Measurements from ENCODE around the gene JAG2.

The JAG2 gene

DNA sequence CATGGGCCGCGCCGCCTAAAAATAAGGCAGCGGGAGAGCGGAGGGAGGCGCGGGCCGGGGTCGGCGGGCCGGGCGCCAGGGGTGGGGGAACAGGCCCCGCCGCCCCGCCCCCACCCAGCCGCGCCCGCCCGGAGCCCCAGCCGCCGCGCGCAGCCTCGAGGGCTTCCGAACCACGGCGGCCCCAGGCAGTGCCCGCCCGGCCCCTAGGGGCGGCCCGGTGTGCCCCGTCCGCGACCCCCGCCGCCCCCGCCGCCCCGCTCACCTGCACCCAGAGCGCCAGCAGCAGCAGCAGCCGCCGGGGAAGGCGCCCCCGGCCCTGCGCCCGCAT lies 519 bp downstream of the JAG2 start:
- TF ChIP-seq TAF1 (IDR thresholded peaks at IDR 0.05; ENCODE audit: low read depth, low read length) (no peak), SPI1 (IDR thresholded peaks at IDR 0.05; ENCODE audit: low read depth, low read length) (no peak), POLR2A (IDR thresholded peaks at IDR 0.05; ENCODE audit: low read depth, low read length) (no peak), POLR2AphosphoS5 (IDR thresholded peaks at IDR 0.05; ENCODE audit: low read depth, low read length) (no peak), POU2F2 (IDR thresholded peaks at IDR 0.05; ENCODE audit: low read depth, low read length) (no peak), PAX5 (IDR thresholded peaks at IDR 0.05; ENCODE audit: insufficient read depth, low read length, severe bottlenecking) (no peak)
- DNase-seq (ENCODE audit: insufficient read length, low spot score) (no peak), FAIRE-seq (no peak)

DNA sequence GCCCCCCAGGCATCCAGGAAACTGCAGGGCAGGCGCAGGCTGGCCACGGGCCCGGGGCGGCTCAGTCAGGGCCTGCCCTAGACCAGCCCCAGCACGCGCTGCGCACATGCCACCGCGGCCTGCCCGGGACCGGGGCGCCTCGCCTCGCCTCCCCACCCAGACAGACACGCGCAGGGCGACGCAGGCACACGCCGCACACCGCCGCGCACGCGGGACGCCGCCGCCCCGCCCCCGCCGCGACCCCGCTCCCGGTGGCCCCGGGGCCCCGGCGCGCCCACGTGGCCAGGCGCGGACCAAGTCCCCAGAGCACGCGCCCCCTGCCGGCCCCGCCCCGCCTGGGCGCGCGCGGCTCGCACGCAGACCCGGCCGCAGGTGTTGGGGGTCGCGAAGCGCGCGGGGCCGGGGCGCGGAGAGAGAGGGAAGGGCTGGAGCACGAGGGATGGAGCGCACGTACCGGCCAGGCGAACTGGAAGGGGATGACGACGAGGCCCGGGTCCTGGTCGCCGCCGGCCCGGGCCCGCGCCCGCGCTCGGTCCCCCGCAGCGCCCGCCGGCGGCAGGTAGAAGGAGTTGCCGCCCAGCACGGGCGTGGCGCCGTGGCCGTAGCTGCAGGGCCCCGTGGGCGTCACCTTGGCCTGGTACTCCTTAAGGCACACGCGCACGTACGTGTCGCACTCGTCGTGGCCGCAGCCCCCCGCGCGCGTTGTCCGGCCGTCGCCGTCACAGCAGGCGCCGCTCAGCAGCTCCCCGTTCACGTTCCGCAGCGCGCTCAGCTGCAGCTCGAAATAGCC lies 1.1 kb downstream of the JAG2 start:
- FAIRE-seq (peak; percentile 60), DNase-seq (ENCODE audit: insufficient read length, low spot score) (no peak)

DNA sequence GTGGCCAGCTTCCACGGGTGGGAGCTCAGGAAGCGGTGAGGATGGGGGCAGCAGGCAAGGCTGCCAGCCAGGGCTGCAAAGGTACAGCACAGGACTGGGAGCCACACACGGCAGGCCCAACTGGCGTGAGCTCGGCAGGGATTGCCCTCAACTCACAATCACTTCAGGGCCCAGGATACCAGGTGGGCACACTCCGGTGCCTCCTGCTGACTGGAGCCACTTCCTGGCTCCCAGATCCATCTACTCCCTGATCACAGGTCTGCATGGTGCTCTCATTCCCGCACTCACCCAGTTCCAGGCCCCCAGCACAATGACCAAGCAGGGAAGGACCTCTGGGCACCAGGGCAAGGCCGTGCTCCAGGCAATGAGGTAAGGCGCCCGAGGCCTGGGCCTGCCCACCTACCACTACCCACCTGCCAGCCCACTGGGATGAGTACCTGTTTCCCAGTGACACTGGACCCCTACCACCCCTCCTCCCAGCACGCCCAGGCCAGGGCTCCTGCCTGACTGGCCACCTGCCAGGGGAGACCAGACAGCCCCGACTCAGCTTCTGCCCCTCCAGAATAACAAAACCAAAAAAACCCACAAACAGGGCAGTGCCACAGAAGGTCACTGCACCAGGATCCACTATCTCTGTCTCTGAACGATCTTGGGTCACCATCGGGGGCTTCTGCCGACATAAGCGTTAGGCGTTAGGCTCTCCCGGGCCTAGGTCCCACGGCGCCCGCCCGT lies 1.8 kb downstream of the JAG2 start:
- DNase-seq (ENCODE audit: insufficient read length, low spot score) = no peak
- TF ChIP-seq SPI1 (IDR thresholded peaks at IDR 0.05; ENCODE audit: low read depth, low read length) = no peak
- TF ChIP-seq POU2F2 (IDR thresholded peaks at IDR 0.05; ENCODE audit: low read depth, low read length) = no peak
- TF ChIP-seq TAF1 (IDR thresholded peaks at IDR 0.05; ENCODE audit: low read depth, low read length) = no peak
- no peak for TF ChIP-seq POLR2A (IDR thresholded peaks at IDR 0.05; ENCODE audit: low read depth, low read length)
- TF ChIP-seq PAX5 (IDR thresholded peaks at IDR 0.05; ENCODE audit: insufficient read depth, low read length, severe bottlenecking) = no peak
- TF ChIP-seq POLR2AphosphoS5 (IDR thresholded peaks at IDR 0.05; ENCODE audit: low read depth, low read length) = no peak
- FAIRE-seq = no peak

More for the DNA sequence above, 1.1 kb downstream of the JAG2 start:
- TF ChIP-seq PAX5 (IDR thresholded peaks at IDR 0.05; ENCODE audit: insufficient read depth, low read length, severe bottlenecking) = no peak
- no peak for TF ChIP-seq POLR2A (IDR thresholded peaks at IDR 0.05; ENCODE audit: low read depth, low read length)
- TF ChIP-seq SPI1 (IDR thresholded peaks at IDR 0.05; ENCODE audit: low read depth, low read length) = no peak
- no peak for TF ChIP-seq POLR2AphosphoS5 (IDR thresholded peaks at IDR 0.05; ENCODE audit: low read depth, low read length)

DNA sequence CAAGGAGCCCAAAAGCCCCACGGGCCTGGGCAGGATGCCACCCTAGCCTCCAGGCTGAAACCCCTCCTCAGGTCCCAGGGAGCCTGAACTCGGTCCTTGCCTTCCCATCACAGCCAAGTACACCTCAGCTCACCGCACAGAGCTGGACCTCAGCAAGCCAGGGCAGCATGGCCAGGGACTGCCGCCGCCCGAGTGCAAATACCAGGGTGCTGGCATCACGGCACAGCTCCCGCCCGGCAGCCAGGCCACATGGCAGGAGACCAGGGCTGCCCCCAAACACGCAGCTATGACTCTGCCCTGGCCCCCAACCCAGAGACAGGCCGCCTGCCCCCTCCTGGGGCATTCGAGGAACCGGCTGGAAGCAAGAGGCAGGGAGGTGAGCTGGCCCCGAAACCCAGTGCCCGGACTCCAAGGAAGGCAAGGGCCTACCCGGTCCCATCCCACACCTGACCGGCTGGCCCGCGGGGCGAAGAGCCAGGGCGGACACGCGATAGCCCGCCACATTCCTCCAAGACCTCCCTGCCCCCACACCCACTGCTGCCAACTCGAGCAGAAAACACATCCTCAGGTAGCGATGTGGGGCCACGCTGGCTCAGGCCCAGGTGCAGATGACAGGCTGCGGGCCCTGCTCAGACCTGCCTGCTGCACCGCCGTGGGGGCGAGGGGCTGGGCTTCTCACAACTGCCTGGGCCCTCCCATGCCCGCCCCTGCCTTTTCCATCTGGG lies 2.7 kb downstream of the JAG2 start:
- FAIRE-seq = no peak
- no peak for DNase-seq (ENCODE audit: insufficient read length, low spot score)
- TF ChIP-seq POLR2AphosphoS5 (IDR thresholded peaks at IDR 0.05; ENCODE audit: low read depth, low read length) = no peak
- no peak for TF ChIP-seq PAX5 (IDR thresholded peaks at IDR 0.05; ENCODE audit: insufficient read depth, low read length, severe bottlenecking)
- no peak for TF ChIP-seq POU2F2 (IDR thresholded peaks at IDR 0.05; ENCODE audit: low read depth, low read length)
- no peak for TF ChIP-seq POLR2A (IDR thresholded peaks at IDR 0.05; ENCODE audit: low read depth, low read length)
- TF ChIP-seq TAF1 (IDR thresholded peaks at IDR 0.05; ENCODE audit: low read depth, low read length) = no peak

DNA sequence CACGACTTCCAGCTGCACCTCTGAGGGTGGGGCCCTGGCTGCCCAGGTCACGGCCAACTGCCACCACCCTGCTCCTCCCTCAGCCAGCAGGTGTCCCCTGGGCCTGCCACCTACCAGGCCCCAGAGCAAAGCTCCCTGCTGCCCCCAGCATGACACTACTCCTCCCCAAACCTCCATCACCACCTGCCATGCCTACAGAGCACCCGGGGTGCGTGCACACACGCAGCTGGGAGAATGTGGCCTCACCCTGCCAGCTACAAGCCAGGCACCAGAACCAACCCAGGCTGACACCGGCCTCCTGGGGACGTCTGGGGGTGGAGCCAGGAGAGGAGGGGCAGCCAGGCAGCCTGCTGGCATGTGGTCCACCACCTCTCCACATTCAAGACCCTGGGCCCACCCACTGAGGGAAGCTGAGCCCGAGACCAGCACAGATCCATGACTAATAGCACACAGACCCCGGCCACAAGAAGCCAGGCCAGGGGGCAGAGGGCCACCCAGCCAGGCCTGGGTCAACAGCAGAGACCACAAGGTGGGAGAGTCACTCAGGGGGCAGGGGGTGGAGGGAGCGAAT lies 3.4 kb downstream of the JAG2 start:
- DNase-seq (ENCODE audit: insufficient read length, low spot score) = no peak
- TF ChIP-seq POLR2A (IDR thresholded peaks at IDR 0.05; ENCODE audit: low read depth, low read length) = no peak
- no peak for TF ChIP-seq PAX5 (IDR thresholded peaks at IDR 0.05; ENCODE audit: insufficient read depth, low read length, severe bottlenecking)
- TF ChIP-seq POLR2AphosphoS5 (IDR thresholded peaks at IDR 0.05; ENCODE audit: low read depth, low read length) = no peak
- no peak for TF ChIP-seq SPI1 (IDR thresholded peaks at IDR 0.05; ENCODE audit: low read depth, low read length)
- no peak for TF ChIP-seq TAF1 (IDR thresholded peaks at IDR 0.05; ENCODE audit: low read depth, low read length)
- no peak for TF ChIP-seq POU2F2 (IDR thresholded peaks at IDR 0.05; ENCODE audit: low read depth, low read length)
- FAIRE-seq = no peak

DNA sequence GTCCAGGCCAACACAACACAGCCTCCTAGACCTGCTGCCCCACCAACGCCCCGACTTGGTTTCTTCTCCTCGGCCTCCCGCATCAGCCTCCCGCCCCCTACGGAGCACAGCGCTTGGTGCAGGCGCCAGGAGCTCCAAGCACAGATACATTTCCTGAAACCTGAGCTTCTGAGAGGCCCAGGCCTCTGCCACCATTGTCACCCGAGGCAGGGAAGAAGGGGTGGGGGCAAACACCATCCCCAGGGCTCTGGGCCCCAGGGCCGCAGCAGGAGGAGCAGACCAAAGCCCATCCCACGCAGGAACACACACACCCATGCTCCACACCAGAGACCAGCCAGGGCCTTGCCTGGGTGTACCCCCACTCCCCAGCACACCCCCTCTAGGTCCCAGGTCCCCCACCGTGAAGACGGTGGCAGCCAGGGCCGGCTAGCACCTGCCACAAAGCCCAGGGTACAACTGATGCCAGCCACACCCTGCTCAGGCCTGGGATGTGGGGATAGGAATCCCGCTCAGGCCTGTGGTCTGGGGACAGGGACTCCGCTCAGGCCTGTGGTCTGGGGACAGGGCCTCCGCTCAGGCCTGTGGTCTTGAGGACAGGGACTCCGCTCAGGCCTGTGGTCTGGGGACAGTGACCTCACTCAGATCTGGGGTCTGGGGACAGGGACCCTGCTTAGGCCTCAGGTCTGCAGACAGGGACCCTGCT lies 5.4 kb downstream of the JAG2 start:
- TF ChIP-seq PAX5 (IDR thresholded peaks at IDR 0.05; ENCODE audit: insufficient read depth, low read length, severe bottlenecking) (no peak), POLR2AphosphoS5 (IDR thresholded peaks at IDR 0.05; ENCODE audit: low read depth, low read length) (no peak), SPI1 (IDR thresholded peaks at IDR 0.05; ENCODE audit: low read depth, low read length) (no peak), POU2F2 (IDR thresholded peaks at IDR 0.05; ENCODE audit: low read depth, low read length) (no peak), POLR2A (IDR thresholded peaks at IDR 0.05; ENCODE audit: low read depth, low read length) (no peak), TAF1 (IDR thresholded peaks at IDR 0.05; ENCODE audit: low read depth, low read length) (no peak)
- DNase-seq (ENCODE audit: insufficient read length, low spot score) (no peak), FAIRE-seq (no peak)

DNA sequence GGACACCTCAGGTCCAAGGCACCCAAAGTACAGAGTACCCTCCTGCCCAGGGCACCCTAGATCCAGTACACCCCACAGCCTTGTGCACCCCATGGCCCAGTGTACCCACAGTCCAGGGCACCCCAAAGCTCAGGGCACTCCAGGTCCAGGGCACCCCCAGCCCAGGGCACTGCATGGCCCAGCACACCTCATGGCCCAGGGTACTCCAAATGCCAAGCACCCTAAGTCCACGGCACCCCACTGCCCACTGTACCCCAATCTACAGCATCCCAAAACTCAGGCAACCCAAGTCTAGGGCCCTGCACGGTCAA lies 6.0 kb downstream of the JAG2 start:
- FAIRE-seq = no peak
- no peak for TF ChIP-seq TAF1 (IDR thresholded peaks at IDR 0.05; ENCODE audit: low read depth, low read length)
- TF ChIP-seq POLR2AphosphoS5 (IDR thresholded peaks at IDR 0.05; ENCODE audit: low read depth, low read length) = no peak
- no peak for TF ChIP-seq POLR2A (IDR thresholded peaks at IDR 0.05; ENCODE audit: low read depth, low read length)
- no peak for TF ChIP-seq SPI1 (IDR thresholded peaks at IDR 0.05; ENCODE audit: low read depth, low read length)
- TF ChIP-seq PAX5 (IDR thresholded peaks at IDR 0.05; ENCODE audit: insufficient read depth, low read length, severe bottlenecking) = no peak
- TF ChIP-seq POU2F2 (IDR thresholded peaks at IDR 0.05; ENCODE audit: low read depth, low read length) = no peak
- DNase-seq (ENCODE audit: insufficient read length, low spot score) = no peak

DNA sequence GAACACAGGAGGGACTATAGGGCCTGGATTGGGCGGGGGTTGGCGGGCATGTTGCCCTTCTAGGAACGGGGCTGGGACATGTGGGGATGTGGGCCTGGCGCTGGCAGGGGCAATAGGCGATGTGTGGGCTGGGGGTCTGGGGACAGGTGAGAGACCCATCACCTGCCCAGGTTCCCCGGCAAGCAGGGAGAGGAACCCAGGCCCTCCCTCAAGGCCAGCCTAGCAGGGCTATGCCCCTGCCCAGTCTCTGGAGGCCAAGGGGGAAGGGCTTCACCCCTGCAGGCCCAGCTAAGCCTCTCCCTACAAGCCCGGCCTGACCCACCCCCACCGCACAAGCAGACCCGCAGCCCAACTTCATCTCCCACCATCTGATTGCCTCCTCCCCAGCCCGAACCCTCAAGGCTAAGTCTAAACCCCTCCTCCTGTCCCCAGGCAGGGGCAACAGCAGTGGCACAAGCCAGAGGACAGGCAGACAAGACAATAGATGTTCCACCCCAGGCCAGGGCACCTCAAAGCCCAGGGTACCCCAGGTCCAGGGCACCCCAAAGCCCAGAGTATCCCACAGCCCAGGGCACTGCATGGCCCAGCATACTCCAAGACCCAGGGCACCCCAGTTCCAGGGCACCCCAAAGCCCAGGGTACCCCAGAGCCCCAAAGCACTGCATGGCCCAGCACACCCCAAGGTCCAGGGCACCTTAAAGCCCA lies 6.5 kb downstream of the JAG2 start:
- FAIRE-seq (no peak), DNase-seq (ENCODE audit: insufficient read length, low spot score) (peak; percentile 68)
- no peak for TF ChIP-seq POLR2AphosphoS5 (IDR thresholded peaks at IDR 0.05; ENCODE audit: low read depth, low read length)
- no peak for TF ChIP-seq PAX5 (IDR thresholded peaks at IDR 0.05; ENCODE audit: insufficient read depth, low read length, severe bottlenecking)
- TF ChIP-seq SPI1 (IDR thresholded peaks at IDR 0.05; ENCODE audit: low read depth, low read length) = no peak

All from GM12891 (cell line).